Measurements from ENCODE around the gene SEC22C. TPM values are rescaled to one million over a fixed set of nuclear protein-coding genes. Genes with fewer than 3 reads are reported as not detected.

SEC22C gene
- polyA plus RNA-seq, 1 donor from 2014 or later = 93.6 TPM

DNA sequence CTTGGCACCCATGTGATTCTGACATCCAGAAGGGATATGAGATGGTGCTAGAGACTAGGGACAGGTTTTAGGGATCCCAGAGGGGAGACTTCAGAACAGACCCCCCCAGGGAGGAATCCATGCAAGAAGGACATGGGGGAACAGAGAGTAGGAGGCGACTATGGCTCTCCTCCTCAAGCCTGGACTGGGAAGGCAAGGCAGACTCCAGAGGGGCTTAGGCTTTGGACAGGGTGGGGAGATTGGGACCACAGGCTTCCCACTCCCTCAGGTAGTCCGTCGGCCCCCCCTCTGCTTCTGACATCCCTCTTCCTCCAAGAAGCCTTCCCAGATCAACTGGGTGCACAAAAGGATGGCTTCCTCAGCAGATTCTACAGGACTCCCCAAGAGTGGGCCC, 82.3 kb downstream of the SEC22C start:
- H2AFZ ChIP-seq (ENCODE audit: low read depth, low read length) = no peak overlapping the region
- no peak overlapping the region for H3K9ac ChIP-seq (ENCODE audit: low read length)
- no peak overlapping the region for H3K4me2 ChIP-seq (ENCODE audit: low read length)
- H3K27me3 ChIP-seq (ENCODE audit: insufficient read depth, low read depth, low read length) = peaks cover 53% of the 10 kb centered on the region
- H3K9me2 ChIP-seq (ENCODE audit: insufficient read depth, low read length) = no peaks in the 10 kb centered on the region
- no peaks in the 10 kb centered on the region for H3K79me2 ChIP-seq (replicated peaks; ENCODE audit: insufficient read depth, low read length)
- H3K4me3 ChIP-seq (ENCODE audit: low read length) = no peak overlapping the region
- no peaks in the 10 kb centered on the region for H4K20me1 ChIP-seq (ENCODE audit: insufficient read depth)
- TF ChIP-seq POLR2AphosphoS5 (IDR thresholded peaks at IDR 0.05) (no peak), TAF1 (IDR thresholded peaks at IDR 0.05; ENCODE audit: low read depth) (no peak), RAD21 (conservative IDR thresholded peaks at IDR 0.05) (no peak), MXI1 (conservative IDR thresholded peaks at IDR 0.05; ENCODE audit: poor library complexity, severe bottlenecking) (no peak), EZH2 (IDR thresholded peaks at IDR 0.05; ENCODE audit: borderline replicate concordance, insufficient read depth, low read length, poor library complexity, severe bottlenecking) (no peak), EP300 (conservative IDR thresholded peaks at IDR 0.05; ENCODE audit: poor library complexity, severe bottlenecking) (no peak), SMC3 (conservative IDR thresholded peaks at IDR 0.05; ENCODE audit: poor library complexity) (no peak)
- TF ChIP-seq, protein P1, sequence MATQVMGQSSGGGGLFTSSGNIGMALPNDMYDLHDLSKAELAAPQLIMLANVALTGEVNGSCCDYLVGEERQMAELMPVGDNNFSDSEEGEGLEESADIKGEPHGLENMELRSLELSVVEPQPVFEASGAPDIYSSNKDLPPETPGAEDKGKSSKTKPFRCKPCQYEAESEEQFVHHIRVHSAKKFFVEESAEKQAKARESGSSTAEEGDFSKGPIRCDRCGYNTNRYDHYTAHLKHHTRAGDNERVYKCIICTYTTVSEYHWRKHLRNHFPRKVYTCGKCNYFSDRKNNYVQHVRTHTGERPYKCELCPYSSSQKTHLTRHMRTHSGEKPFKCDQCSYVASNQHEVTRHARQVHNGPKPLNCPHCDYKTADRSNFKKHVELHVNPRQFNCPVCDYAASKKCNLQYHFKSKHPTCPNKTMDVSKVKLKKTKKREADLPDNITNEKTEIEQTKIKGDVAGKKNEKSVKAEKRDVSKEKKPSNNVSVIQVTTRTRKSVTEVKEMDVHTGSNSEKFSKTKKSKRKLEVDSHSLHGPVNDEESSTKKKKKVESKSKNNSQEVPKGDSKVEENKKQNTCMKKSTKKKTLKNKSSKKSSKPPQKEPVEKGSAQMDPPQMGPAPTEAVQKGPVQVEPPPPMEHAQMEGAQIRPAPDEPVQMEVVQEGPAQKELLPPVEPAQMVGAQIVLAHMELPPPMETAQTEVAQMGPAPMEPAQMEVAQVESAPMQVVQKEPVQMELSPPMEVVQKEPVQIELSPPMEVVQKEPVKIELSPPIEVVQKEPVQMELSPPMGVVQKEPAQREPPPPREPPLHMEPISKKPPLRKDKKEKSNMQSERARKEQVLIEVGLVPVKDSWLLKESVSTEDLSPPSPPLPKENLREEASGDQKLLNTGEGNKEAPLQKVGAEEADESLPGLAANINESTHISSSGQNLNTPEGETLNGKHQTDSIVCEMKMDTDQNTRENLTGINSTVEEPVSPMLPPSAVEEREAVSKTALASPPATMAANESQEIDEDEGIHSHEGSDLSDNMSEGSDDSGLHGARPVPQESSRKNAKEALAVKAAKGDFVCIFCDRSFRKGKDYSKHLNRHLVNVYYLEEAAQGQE (IDR thresholded peaks at IDR 0.05; ENCODE audit: borderline replicate concordance) = no peak
- TF ChIP-seq, protein P2, sequence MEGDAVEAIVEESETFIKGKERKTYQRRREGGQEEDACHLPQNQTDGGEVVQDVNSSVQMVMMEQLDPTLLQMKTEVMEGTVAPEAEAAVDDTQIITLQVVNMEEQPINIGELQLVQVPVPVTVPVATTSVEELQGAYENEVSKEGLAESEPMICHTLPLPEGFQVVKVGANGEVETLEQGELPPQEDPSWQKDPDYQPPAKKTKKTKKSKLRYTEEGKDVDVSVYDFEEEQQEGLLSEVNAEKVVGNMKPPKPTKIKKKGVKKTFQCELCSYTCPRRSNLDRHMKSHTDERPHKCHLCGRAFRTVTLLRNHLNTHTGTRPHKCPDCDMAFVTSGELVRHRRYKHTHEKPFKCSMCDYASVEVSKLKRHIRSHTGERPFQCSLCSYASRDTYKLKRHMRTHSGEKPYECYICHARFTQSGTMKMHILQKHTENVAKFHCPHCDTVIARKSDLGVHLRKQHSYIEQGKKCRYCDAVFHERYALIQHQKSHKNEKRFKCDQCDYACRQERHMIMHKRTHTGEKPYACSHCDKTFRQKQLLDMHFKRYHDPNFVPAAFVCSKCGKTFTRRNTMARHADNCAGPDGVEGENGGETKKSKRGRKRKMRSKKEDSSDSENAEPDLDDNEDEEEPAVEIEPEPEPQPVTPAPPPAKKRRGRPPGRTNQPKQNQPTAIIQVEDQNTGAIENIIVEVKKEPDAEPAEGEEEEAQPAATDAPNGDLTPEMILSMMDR (IDR thresholded peaks at IDR 0.05; ENCODE audit: poor library complexity, severe bottlenecking) = no peak
- H3K9me3 ChIP-seq (ENCODE audit: low read length) = no peaks in the 10 kb centered on the region
- no peaks in the 10 kb centered on the region for H3F3A ChIP-seq (ENCODE audit: insufficient read depth, low read length, poor library complexity, severe bottlenecking)
- no peak overlapping the region for H3K27ac ChIP-seq (ENCODE audit: low read length)
- no peaks in the 10 kb centered on the region for H3K36me3 ChIP-seq (ENCODE audit: insufficient read depth, low read length)

DNA sequence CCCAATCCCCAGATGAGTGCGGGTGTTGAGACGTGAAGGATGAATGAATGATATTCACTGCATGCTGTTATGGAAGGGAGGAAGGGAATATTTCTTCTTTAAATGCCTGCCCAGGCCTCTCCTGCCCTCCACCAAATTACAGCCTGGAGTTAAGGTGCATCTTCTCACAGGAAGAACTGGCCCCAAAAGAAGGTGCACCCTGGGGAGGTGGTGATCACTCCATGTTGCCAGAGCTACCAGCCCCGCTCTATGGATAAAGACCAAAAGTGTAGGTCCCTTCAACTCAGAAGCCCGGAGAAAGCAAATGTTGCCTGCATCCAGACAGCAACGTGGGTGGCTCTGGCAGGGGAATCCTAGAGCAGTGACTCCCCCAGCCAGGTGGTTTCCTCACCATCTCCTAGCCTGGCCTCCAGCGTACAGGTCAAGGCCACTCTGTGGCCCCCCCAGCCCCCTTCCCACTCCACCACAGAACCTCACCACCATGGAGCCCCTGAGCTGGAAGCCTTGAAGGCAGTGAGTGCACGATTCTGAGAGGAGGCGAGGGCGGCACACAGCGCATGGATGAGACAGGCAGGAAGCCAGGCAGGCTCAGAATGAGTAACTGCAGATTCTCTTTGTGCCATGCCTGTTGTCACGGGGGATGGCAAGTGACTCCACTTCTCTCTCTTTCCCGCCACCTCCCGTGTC, 82.8 kb downstream of the SEC22C start:
- H3K79me2 ChIP-seq (replicated peaks; ENCODE audit: insufficient read depth, low read length) = no peaks in the 10 kb centered on the region
- no peaks in the 10 kb centered on the region for H3K36me3 ChIP-seq (ENCODE audit: insufficient read depth, low read length)
- no peaks in the 10 kb centered on the region for H3K9me2 ChIP-seq (ENCODE audit: insufficient read depth, low read length)
- H3K4me2 ChIP-seq (ENCODE audit: low read length) = no peak overlapping the region
- no peaks in the 10 kb centered on the region for H3F3A ChIP-seq (ENCODE audit: insufficient read depth, low read length, poor library complexity, severe bottlenecking)
- H3K9me3 ChIP-seq (ENCODE audit: low read length) = no peaks in the 10 kb centered on the region
- H4K20me1 ChIP-seq (ENCODE audit: insufficient read depth) = no peaks in the 10 kb centered on the region
- H3K27ac ChIP-seq (ENCODE audit: low read length) = no peak overlapping the region
- H2AFZ ChIP-seq (ENCODE audit: low read depth, low read length) = no peak overlapping the region
- no peak overlapping the region for H3K4me3 ChIP-seq (ENCODE audit: low read length)
- H3K9ac ChIP-seq (ENCODE audit: low read length) = no peak overlapping the region
- TF ChIP-seq, protein P1 (IDR thresholded peaks at IDR 0.05; ENCODE audit: borderline replicate concordance) = no peak
- TF ChIP-seq EP300 (conservative IDR thresholded peaks at IDR 0.05; ENCODE audit: poor library complexity, severe bottlenecking) (no peak), TAF1 (IDR thresholded peaks at IDR 0.05; ENCODE audit: low read depth) (no peak)
- H3K27me3 ChIP-seq (ENCODE audit: insufficient read depth, low read depth, low read length) = peaks cover 50% of the 10 kb centered on the region
